Stimulated activated CD4-positive, alpha-beta T cell treated with anti-CD3 and anti-CD28 coated beads, Interleukin-15, amount 100 ng/mL, for 1 hour (primary cell): ENCODE results near the gene FAM47A.

ENCODE experiments used
- DNase-seq, 2 donors: peaks; one replicate each; pipeline ENCODE4 v3.0.0-alpha.2; 2020; ENCODE audit warnings: low read depth in 1 of 2, low spot score in 1 of 2

Gene FAM47A

GRCh38 chrX:34132028-34132427 is at the start of gene FAM47A:
Gene FAM47A, minus strand, starts transcription at chrX:34132314. Its CDS starts 36 bp downstream, at chrX:34132278.
- DNase-seq = no peak

GRCh38 chrX:34147345-34147744 is 15.2 kb upstream of the FAM47A start:
- DNase-seq = no peak

- no peak for DNase-seq
Measured at GRCh38 chrX:34146906-34147305, 14.8 kb upstream of the FAM47A start.

- DNase-seq = no peak
Measured at GRCh38 chrX:34144246-34144645, 12.1 kb upstream of the FAM47A start.

- no peak for DNase-seq
Measured at GRCh38 chrX:34140816-34141215, 8.7 kb upstream of the FAM47A start.

- no peak for DNase-seq
Measured at GRCh38 chrX:34130980-34131744, 952 bp downstream of the FAM47A start.

GRCh38 chrX:34130501-34130900 is 1.6 kb downstream of the FAM47A start:
- DNase-seq = no peak

GRCh38 chrX:34126011-34126410 is 6.1 kb downstream of the FAM47A start:
- DNase-seq = no peak

- no peak for DNase-seq
Measured at GRCh38 chrX:34119122-34119521, 13.0 kb downstream of the FAM47A start.

- DNase-seq = no peak
Measured at GRCh38 chrX:34112459-34112858, 19.7 kb downstream of the FAM47A start.
